ENCODE measurements around the gene TTLL9. TPM values are rescaled to one million over a fixed set of nuclear protein-coding genes. Genes with fewer than 3 reads are reported as not detected.

TTLL9 gene
- total and polyA plus RNA-seq, 8 donors = 0.14 to 1.4 (median 0.35) TPM; not detected in 1

- H3K36me3 ChIP-seq = no peaks in the 10 kb centered on the region
- no peaks in the 10 kb centered on the region for H3K4me1 ChIP-seq
- WGBS, 2 donors = 49 to 64% methylated on average over 4 of the region's 4 CpGs
- no peak overlapping the region for H3K4me3 ChIP-seq
- intact Hi-C loops (cut with DNase I) = no loop called here
- DNase-seq (no peak), ATAC-seq (no peak), FAIRE-seq (no peak)
- TF ChIP-seq CTCF (IDR thresholded peaks at IDR 0.05) = no peak
- no peaks in the 10 kb centered on the region for H3K9me3 ChIP-seq
- H3K27ac ChIP-seq = no peak overlapping the region
- no peaks in the 10 kb centered on the region for H3K27me3 ChIP-seq
Observed at GRCh38 chr20:31922181-31922580, 51.7 kb downstream of the TTLL9 start.

GRCh38 chr20:31922588-31922987, 52.2 kb downstream of the TTLL9 start:
- 64 to 69% methylated on average over 4 of the region's 4 CpGs for WGBS, 2 donors
- no peak for ATAC-seq
- intact Hi-C loops (cut with DNase I) = no loop called here
- Histone ChIP-seq H3K27ac (no peak overlapping the region), H3K36me3 (no peaks in the 10 kb centered on the region), H3K4me3 (no peak overlapping the region), H3K4me1 (no peaks in the 10 kb centered on the region), H3K9me3 (no peaks in the 10 kb centered on the region), H3K27me3 (no peaks in the 10 kb centered on the region)
- DNase-seq = no peak
- no peak for FAIRE-seq
- no peak for TF ChIP-seq CTCF (IDR thresholded peaks at IDR 0.05)

GRCh38 chr20:31923388-31924331, 53.2 kb downstream of the TTLL9 start:
- Histone ChIP-seq H3K27me3 (no peaks in the 10 kb centered on the region), H3K4me3 (no peak overlapping the region), H3K36me3 (no peaks in the 10 kb centered on the region), H3K9me3 (no peaks in the 10 kb centered on the region), H3K27ac (no peak overlapping the region), H3K4me1 (no peaks in the 10 kb centered on the region)
- DNase-seq (no peak), FAIRE-seq (no peak), ATAC-seq (no peak)
- WGBS, 2 donors = 58 to 71% methylated on average over 11 to 13 of the region's 13 CpGs
- no peak for TF ChIP-seq CTCF (IDR thresholded peaks at IDR 0.05)
- intact Hi-C loops (cut with DNase I) = no loop called here

GRCh38 chr20:31924561-31924960, 54.1 kb downstream of the TTLL9 start:
- no peak for TF ChIP-seq CTCF (IDR thresholded peaks at IDR 0.05)
- intact Hi-C loops (cut with DNase I) = no loop called here
- Histone ChIP-seq H3K9me3 (no peaks in the 10 kb centered on the region), H3K4me3 (no peak overlapping the region), H3K27me3 (no peaks in the 10 kb centered on the region), H3K36me3 (no peaks in the 10 kb centered on the region), H3K27ac (no peak overlapping the region), H3K4me1 (no peaks in the 10 kb centered on the region)
- DNase-seq = no peak
- no peak for FAIRE-seq
- no peak for ATAC-seq
- WGBS, 2 donors = 79 to 88% methylated on average over 8 of the region's 8 CpGs

- no peak for FAIRE-seq
- no peak for ATAC-seq
- Histone ChIP-seq H3K27ac (no peak overlapping the region), H3K4me3 (no peak overlapping the region), H3K27me3 (no peaks in the 10 kb centered on the region), H3K36me3 (no peaks in the 10 kb centered on the region), H3K4me1 (no peaks in the 10 kb centered on the region), H3K9me3 (no peaks in the 10 kb centered on the region)
- TF ChIP-seq CTCF (IDR thresholded peaks at IDR 0.05) = no peak
- intact Hi-C loops (cut with DNase I) = no loop called here
- WGBS, 2 donors = 55 to 62% methylated on average over 9 of the region's 9 CpGs
- DNase-seq = no peak
Observed at GRCh38 chr20:31925631-31926030, 55.2 kb downstream of the TTLL9 start.
